H1 (cell line): ENCODE measurements around the gene GOLGA8J.

Experiments used
- BACH1 ChIP-seq: IDR thresholded peaks from 2 replicates; pipeline ENCODE4 v1.6.1; 2012; ENCODE audit warnings: low read length, improper control_type of control experiment
- EZH2 ChIP-seq: fragments of 200-600 bp; sonication (generic); IDR thresholded peaks from 2 replicates; pipeline ENCODE4 v1.7.1; 2012; ENCODE audit warnings: low read depth, mild to moderate bottlenecking, moderate library complexity, low read length, inconsistent platforms; ENCODE audit not compliant: severe bottlenecking
- NANOG ChIP-seq: IDR thresholded peaks from 2 replicates; pipeline ENCODE4 v1.6.1; 2011; ENCODE audit warnings: low read length, low read depth, mild to moderate bottlenecking, inconsistent platforms; ENCODE audit not compliant: insufficient read depth, poor library complexity, severe bottlenecking
- POLR2A ChIP-seq, 2 experiments: IDR thresholded peaks; 1 replicate in 1 of 2; 2 replicates in 1 of 2; pipeline ENCODE4 v1.6.1; 2011; ENCODE audit warnings: low read depth in 2 of 2, low read length in 2 of 2, mild to moderate bottlenecking in 2 of 2; ENCODE audit errors: control extremely low read depth in 1 of 2
- RAD21 ChIP-seq, 2 experiments: IDR thresholded peaks in 1 of 2; conservative IDR thresholded peaks in 1 of 2; 2 replicates each; pipeline ENCODE4 v1.6.1; 2011; ENCODE audit warnings: low read depth in 2 of 2, low read length in 2 of 2, improper control_type of control experiment in 1 of 2, inconsistent platforms in 1 of 2, mild to moderate bottlenecking in 1 of 2, moderate library complexity in 1 of 2
- SUZ12 ChIP-seq: fragments of 200-600 bp; sonication (generic); IDR thresholded peaks from 2 replicates; pipeline ENCODE4 v1.6.1; 2012; ENCODE audit warnings: mild to moderate bottlenecking, inconsistent platforms, low read length, moderate library complexity, mixed read lengths
- TF ChIP-seq, protein P1 (sequence below): IDR thresholded peaks from 2 replicates; pipeline ENCODE4 v1.6.1; 2012; ENCODE audit warnings: inconsistent platforms
- TF ChIP-seq, protein P2 (sequence below), 3 experiments: IDR thresholded peaks; 1 replicate in 2 of 3; 2 replicates in 1 of 3; pipeline versions ENCODE4 v1.5.1 to v1.6.1; 2011; ENCODE audit warnings: low read length in 3 of 3, mild to moderate bottlenecking in 3 of 3, inconsistent platforms in 2 of 3, low read depth in 1 of 3, moderate library complexity in 1 of 3; ENCODE audit not compliant: insufficient read depth in 1 of 3; ENCODE audit errors: control extremely low read depth in 1 of 3

DNA sequence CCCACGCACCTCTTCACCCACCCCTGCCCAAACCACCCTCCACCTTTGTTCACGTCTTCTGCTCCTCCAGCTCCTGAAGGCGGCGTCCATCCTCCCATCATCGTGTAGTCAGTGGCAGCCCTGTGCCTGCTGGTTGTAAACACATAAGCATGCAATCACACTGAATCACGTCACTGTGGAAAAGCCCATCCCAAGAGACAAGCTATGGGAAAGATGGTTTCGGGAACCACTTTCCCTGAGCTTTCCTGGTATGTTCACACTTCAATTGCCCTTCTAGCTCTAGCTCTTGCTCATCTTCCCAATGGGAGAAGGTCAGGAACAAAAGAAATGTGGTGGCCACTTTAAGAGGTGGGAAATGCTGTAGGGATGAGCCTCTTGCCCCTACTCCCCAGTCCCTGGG lies 14.4 kb upstream of the GOLGA8J start:
- TF ChIP-seq, protein P1, sequence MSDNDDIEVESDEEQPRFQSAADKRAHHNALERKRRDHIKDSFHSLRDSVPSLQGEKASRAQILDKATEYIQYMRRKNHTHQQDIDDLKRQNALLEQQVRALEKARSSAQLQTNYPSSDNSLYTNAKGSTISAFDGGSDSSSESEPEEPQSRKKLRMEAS = no peak
- TF ChIP-seq, protein P2, sequence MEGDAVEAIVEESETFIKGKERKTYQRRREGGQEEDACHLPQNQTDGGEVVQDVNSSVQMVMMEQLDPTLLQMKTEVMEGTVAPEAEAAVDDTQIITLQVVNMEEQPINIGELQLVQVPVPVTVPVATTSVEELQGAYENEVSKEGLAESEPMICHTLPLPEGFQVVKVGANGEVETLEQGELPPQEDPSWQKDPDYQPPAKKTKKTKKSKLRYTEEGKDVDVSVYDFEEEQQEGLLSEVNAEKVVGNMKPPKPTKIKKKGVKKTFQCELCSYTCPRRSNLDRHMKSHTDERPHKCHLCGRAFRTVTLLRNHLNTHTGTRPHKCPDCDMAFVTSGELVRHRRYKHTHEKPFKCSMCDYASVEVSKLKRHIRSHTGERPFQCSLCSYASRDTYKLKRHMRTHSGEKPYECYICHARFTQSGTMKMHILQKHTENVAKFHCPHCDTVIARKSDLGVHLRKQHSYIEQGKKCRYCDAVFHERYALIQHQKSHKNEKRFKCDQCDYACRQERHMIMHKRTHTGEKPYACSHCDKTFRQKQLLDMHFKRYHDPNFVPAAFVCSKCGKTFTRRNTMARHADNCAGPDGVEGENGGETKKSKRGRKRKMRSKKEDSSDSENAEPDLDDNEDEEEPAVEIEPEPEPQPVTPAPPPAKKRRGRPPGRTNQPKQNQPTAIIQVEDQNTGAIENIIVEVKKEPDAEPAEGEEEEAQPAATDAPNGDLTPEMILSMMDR (IDR thresholded peaks at IDR 0.05; ENCODE audit: control extremely low read depth in 1 of 3, insufficient read depth in 1 of 3, low read depth in 1 of 3, low read length in 3 of 3) = no peak
- no peak for TF ChIP-seq NANOG
- no peak for TF ChIP-seq BACH1
- TF ChIP-seq POLR2A (IDR thresholded peaks at IDR 0.05; ENCODE audit: control extremely low read depth in 1 of 2, low read depth in 2 of 2, low read length in 2 of 2) = no peak
- no peak for TF ChIP-seq SUZ12
- TF ChIP-seq RAD21 (IDR thresholded peaks at IDR 0.05 in 1 of 2, conservative IDR thresholded peaks at IDR 0.05 in 1 of 2; ENCODE audit: low read depth in 2 of 2, low read length in 2 of 2) = no peak
- TF ChIP-seq EZH2 = no peak
